Mesothelial cell of epicardium (in vitro differentiated cells): ENCODE results near the gene LDB1. TPM values are rescaled to one million over a fixed set of nuclear protein-coding genes. Genes with fewer than 3 reads are reported as not detected.

ENCODE experiments used
- DNase-seq, 2 experiments: peaks; one replicate each; pipeline ENCODE4 v3.0.0; 2021; ENCODE audit warnings: low spot score in 2 of 2; ENCODE audit not compliant: unreplicated experiment in 2 of 2
- H3K27ac Mint-ChIP-seq: 2 replicates; pipeline ENCODE4 v1.8.0; 2021; ENCODE audit warnings: mixed read lengths
- H3K27me3 Mint-ChIP-seq: 2 replicates; pipeline ENCODE4 v1.8.0; 2021; ENCODE audit warnings: low read depth, mixed read lengths
- H3K36me3 Mint-ChIP-seq: 2 replicates; pipeline ENCODE4 v1.8.0; 2021; ENCODE audit warnings: mixed read lengths
- H3K4me1 Mint-ChIP-seq: 2 replicates; pipeline ENCODE4 v1.8.0; 2021; ENCODE audit warnings: mixed read lengths
- H3K4me3 Mint-ChIP-seq: 2 replicates; pipeline ENCODE4 v1.8.0; 2021; ENCODE audit warnings: mild to moderate bottlenecking, moderate library complexity, mixed read lengths
- H3K9me3 Mint-ChIP-seq: 2 replicates; pipeline ENCODE4 v1.8.0; 2021; ENCODE audit warnings: mixed read lengths
- CTCF ChIP-seq: fragments of 200-600 bp; sonication (generic); IDR thresholded peaks from one replicate; pipeline ENCODE4 v1.5.0; 2021; ENCODE audit warnings: antibody characterized with exemption; ENCODE audit not compliant: unreplicated experiment
- total RNA-seq: library from RNA; stranded (reverse); gene quantifications from 3 replicates; pipeline ENCODE4 v1.2.1, GENCODE V29; 2021

Gene LDB1
- total RNA-seq, 1 donor from 2014 or later = 178 TPM

- TF ChIP-seq CTCF = no peak
- Mint-ChIP-seq H3K9me3 (no peaks in the 10 kb centered on the region), H3K36me3 (peaks cover 13% of the 10 kb centered on the region), H3K27me3 (no peaks in the 10 kb centered on the region), H3K27ac (no peak overlapping the region), H3K4me3 (no peak overlapping the region), H3K4me1 (no peaks in the 10 kb centered on the region)
- DNase-seq = no peak
These were observed 17.7 kb downstream of the LDB1 start for GRCh38 chr10:102102421-102102820.

- Mint-ChIP-seq H3K36me3 (peaks cover 15% of the 10 kb centered on the region), H3K27ac (no peak overlapping the region), H3K27me3 (no peaks in the 10 kb centered on the region), H3K9me3 (no peaks in the 10 kb centered on the region), H3K4me3 (no peak overlapping the region), H3K4me1 (no peaks in the 10 kb centered on the region)
- TF ChIP-seq CTCF = no peak
- DNase-seq = no peak
These were observed 19.0 kb downstream of the LDB1 start for GRCh38 chr10:102101152-102101551.

DNA sequence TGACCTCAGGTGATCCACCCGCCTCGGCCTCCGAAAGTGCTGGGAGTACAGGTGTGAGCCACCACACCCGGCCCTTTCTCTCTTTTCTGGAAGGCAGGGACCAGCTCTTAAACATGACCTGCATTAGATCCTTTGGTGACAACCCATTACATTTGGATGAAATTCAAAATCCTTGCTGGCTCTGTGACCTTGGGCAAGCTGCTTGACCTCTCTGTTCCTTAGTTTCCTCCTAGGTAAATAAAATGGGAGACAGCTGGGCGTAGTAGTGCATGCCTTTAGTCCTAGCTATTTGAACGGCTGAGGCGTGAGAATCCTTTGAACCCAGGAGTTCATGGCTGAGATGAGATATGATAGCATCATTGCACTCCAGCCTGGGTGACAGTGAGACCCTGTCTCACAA, 23.7 kb downstream of the LDB1 start:
- no peak overlapping the region for H3K4me3 Mint-ChIP-seq
- TF ChIP-seq CTCF = no peak
- no peaks in the 10 kb centered on the region for H3K27me3 Mint-ChIP-seq
- no peak overlapping the region for H3K27ac Mint-ChIP-seq
- no peaks in the 10 kb centered on the region for H3K4me1 Mint-ChIP-seq
- no peak for DNase-seq
- peaks cover 19% of the 10 kb centered on the region for H3K36me3 Mint-ChIP-seq
- H3K9me3 Mint-ChIP-seq = no peaks in the 10 kb centered on the region

DNA sequence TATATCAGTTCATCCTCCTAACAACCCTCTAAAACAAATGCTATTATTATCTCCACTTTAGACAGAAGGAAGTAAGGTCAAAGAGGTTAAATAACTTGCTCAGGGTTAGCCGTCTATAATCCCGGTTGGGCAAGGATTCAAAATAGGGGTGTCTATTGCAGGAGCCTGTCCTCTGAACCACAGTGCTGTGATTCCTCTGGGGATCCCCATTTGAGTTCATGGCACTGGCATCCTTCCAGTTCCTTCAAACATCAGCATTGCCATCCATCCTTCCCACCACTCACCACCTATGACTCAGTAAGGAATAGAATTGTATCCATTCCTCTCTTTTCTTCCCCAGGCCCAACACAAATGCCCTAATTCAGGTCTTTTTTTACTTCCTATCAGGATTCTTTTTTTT, 29.4 kb downstream of the LDB1 start:
- DNase-seq = no peak
- H3K36me3 Mint-ChIP-seq = peaks cover 13% of the 10 kb centered on the region
- H3K4me1 Mint-ChIP-seq = no peaks in the 10 kb centered on the region
- no peak for TF ChIP-seq CTCF
- H3K4me3 Mint-ChIP-seq = no peak overlapping the region
- no peak overlapping the region for H3K27ac Mint-ChIP-seq
- H3K27me3 Mint-ChIP-seq = no peaks in the 10 kb centered on the region
- no peaks in the 10 kb centered on the region for H3K9me3 Mint-ChIP-seq

DNA sequence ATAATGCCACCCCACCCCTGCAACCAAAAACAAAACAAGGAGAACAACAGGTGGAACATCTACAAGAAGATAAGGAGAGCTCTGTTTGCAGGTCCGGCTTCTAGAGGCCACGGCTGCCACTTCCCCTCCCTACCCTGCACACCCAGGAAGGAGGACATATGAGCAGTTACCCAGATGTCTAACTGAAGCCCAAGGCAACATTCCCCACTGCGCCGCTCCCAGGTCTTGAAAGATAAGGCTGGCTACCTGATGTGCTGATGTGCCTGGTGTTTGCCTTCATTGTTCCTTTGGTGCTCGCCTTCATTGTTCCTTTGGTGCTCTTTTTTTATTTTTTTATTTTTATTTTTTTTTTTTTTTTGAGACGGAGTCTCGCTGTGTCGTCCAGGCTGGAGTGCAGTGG, 34.0 kb downstream of the LDB1 start:
- Mint-ChIP-seq H3K27ac (no peak overlapping the region), H3K4me1 (no peaks in the 10 kb centered on the region), H3K4me3 (no peak overlapping the region), H3K27me3 (no peaks in the 10 kb centered on the region), H3K36me3 (peaks cover 6% of the 10 kb centered on the region), H3K9me3 (no peaks in the 10 kb centered on the region)
- no peak for DNase-seq
- no peak for TF ChIP-seq CTCF

GRCh38 chr10:102085336-102085735, 34.8 kb downstream of the LDB1 start:
- H3K9me3 Mint-ChIP-seq = no peaks in the 10 kb centered on the region
- H3K27me3 Mint-ChIP-seq = no peaks in the 10 kb centered on the region
- TF ChIP-seq CTCF = no peak
- H3K36me3 Mint-ChIP-seq = peaks cover 7% of the 10 kb centered on the region
- no peak overlapping the region for H3K4me3 Mint-ChIP-seq
- H3K27ac Mint-ChIP-seq = no peak overlapping the region
- H3K4me1 Mint-ChIP-seq = no peaks in the 10 kb centered on the region
- no peak for DNase-seq
